HG03139 (cell line): Measurements from ENCODE around the gene SCYL1.
"Not testable (repeated sequence)": the region's sequence is repeated elsewhere in the genome, so short reads cannot be mapped to it uniquely, and the experiment has no call there.

Experiments used
- ATAC-seq: cut with Tn5 transposase; IDR thresholded peaks from one replicate; pipeline ENCODE4 v1.9.1; 2021; ENCODE audit not compliant: unreplicated experiment

SCYL1 gene

GRCh38 chr11:65504674-65505465 lies 20.0 kb upstream of the SCYL1 start:
- ATAC-seq = no peak

- no peak for ATAC-seq
Observed at GRCh38 chr11:65505466-65506289, 19.2 kb upstream of the SCYL1 start.

GRCh38 chr11:65506290-65506771 lies 18.6 kb upstream of the SCYL1 start:
- ATAC-seq = no peak

- ATAC-seq = no peak
Observed at GRCh38 chr11:65506772-65507505, 17.9 kb upstream of the SCYL1 start.

GRCh38 chr11:65512311-65512710 lies 12.6 kb upstream of the SCYL1 start:
- not testable (repeated sequence) for ATAC-seq

GRCh38 chr11:65516135-65516968 lies 8.5 kb upstream of the SCYL1 start:
- no peak for ATAC-seq

GRCh38 chr11:65518941-65519549 lies 5.8 kb upstream of the SCYL1 start:
- not testable (repeated sequence) for ATAC-seq

GRCh38 chr11:65521777-65522521 lies 2.9 kb upstream of the SCYL1 start:
- not testable (repeated sequence) for ATAC-seq

GRCh38 chr11:65522718-65523630 lies 1.9 kb upstream of the SCYL1 start:
- ATAC-seq = not testable (repeated sequence)

- not testable (repeated sequence) for ATAC-seq
Observed at GRCh38 chr11:65523631-65523968, 1.3 kb upstream of the SCYL1 start.

GRCh38 chr11:65524014-65524740 lies 706 bp upstream of the SCYL1 start:
- no peak for ATAC-seq

- ATAC-seq = no peak
Observed at GRCh38 chr11:65525546-65526480, 930 bp downstream of the SCYL1 start.

GRCh38 chr11:65526744-65527143 lies 1.9 kb downstream of the SCYL1 start:
- ATAC-seq = no peak

- ATAC-seq = no peak
Observed at GRCh38 chr11:65528819-65529350, 4.0 kb downstream of the SCYL1 start.

- ATAC-seq = no peak
Observed at GRCh38 chr11:65529475-65530156, 4.7 kb downstream of the SCYL1 start.

- no peak for ATAC-seq
Observed at GRCh38 chr11:65530157-65530496, 5.2 kb downstream of the SCYL1 start.
